ENCODE data around the gene ABCC11. TPM values are rescaled to one million over a fixed set of nuclear protein-coding genes. Genes with fewer than 3 reads are reported as not detected.

ABCC11 gene
- total RNA-seq, 1 donor from 2014 or later, result 0.72 TPM

DNA sequence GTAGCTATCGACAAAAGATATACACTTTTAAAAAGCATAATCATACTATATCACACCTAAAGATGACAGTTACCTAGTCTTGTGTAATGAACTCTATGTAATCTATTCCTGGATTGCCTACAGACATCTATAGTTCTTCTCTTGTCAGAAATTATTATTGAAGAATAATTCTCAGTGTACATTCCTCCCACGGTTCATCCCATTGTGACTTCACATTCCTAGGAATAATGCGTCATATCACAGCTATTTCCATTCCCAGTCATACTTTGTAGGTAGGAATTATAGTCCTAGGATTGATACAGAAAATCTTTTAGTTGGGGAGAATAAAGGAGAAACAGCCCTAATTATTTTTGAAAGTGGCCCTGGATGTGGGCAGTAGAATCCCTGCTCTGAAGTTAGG, 44.0 kb upstream of the ABCC11 start:
- peaks cover 28% of the 10 kb centered on the region for H3K36me3 Mint-ChIP-seq (ENCODE audit: low read depth, unreplicated experiment)

GRCh38 chr16:48287239-48287638, 39.9 kb upstream of the ABCC11 start:
- Mint-ChIP-seq H3K4me1 (ENCODE audit: unreplicated experiment) (peaks cover 25% of the 10 kb centered on the region), H3K27me3 (ENCODE audit: unreplicated experiment) (no peaks in the 10 kb centered on the region), H3K4me3 (ENCODE audit: unreplicated experiment) (peak overlapping the region; percentile 12), H3K27ac (ENCODE audit: unreplicated experiment) (no peak overlapping the region), H3K9me3 (ENCODE audit: unreplicated experiment) (peaks cover 8% of the 10 kb centered on the region), H3K36me3 (ENCODE audit: low read depth, unreplicated experiment) (peaks cover 29% of the 10 kb centered on the region)
- DNase-seq (ENCODE audit: low spot score), result no peak
- TF ChIP-seq, protein P1, sequence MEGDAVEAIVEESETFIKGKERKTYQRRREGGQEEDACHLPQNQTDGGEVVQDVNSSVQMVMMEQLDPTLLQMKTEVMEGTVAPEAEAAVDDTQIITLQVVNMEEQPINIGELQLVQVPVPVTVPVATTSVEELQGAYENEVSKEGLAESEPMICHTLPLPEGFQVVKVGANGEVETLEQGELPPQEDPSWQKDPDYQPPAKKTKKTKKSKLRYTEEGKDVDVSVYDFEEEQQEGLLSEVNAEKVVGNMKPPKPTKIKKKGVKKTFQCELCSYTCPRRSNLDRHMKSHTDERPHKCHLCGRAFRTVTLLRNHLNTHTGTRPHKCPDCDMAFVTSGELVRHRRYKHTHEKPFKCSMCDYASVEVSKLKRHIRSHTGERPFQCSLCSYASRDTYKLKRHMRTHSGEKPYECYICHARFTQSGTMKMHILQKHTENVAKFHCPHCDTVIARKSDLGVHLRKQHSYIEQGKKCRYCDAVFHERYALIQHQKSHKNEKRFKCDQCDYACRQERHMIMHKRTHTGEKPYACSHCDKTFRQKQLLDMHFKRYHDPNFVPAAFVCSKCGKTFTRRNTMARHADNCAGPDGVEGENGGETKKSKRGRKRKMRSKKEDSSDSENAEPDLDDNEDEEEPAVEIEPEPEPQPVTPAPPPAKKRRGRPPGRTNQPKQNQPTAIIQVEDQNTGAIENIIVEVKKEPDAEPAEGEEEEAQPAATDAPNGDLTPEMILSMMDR (IDR thresholded peaks at IDR 0.05; ENCODE audit: unreplicated experiment), result no peak

More for the DNA sequence above, 44.0 kb upstream of the ABCC11 start:
- TF ChIP-seq, protein P1 (IDR thresholded peaks at IDR 0.05; ENCODE audit: unreplicated experiment), result no peak
- H3K27ac Mint-ChIP-seq (ENCODE audit: unreplicated experiment), result no peak overlapping the region
- peaks cover 4% of the 10 kb centered on the region for H3K9me3 Mint-ChIP-seq (ENCODE audit: unreplicated experiment)
- H3K4me1 Mint-ChIP-seq (ENCODE audit: unreplicated experiment), result peaks cover 19% of the 10 kb centered on the region
- no peak overlapping the region for H3K4me3 Mint-ChIP-seq (ENCODE audit: unreplicated experiment)
- no peak for DNase-seq (ENCODE audit: low spot score)
- H3K27me3 Mint-ChIP-seq (ENCODE audit: unreplicated experiment), result no peaks in the 10 kb centered on the region

- H3K4me1 Mint-ChIP-seq (ENCODE audit: unreplicated experiment), result peaks cover 19% of the 10 kb centered on the region
- no peak for DNase-seq (ENCODE audit: low spot score)
- H3K4me3 Mint-ChIP-seq (ENCODE audit: unreplicated experiment), result no peak overlapping the region
- TF ChIP-seq, protein P1 (IDR thresholded peaks at IDR 0.05; ENCODE audit: unreplicated experiment), result no peak
- no peaks in the 10 kb centered on the region for H3K27me3 Mint-ChIP-seq (ENCODE audit: unreplicated experiment)
- H3K27ac Mint-ChIP-seq (ENCODE audit: unreplicated experiment), result peak overlapping the region; percentile 2
- peaks cover 8% of the 10 kb centered on the region for H3K9me3 Mint-ChIP-seq (ENCODE audit: unreplicated experiment)
- H3K36me3 Mint-ChIP-seq (ENCODE audit: low read depth, unreplicated experiment), result peaks cover 29% of the 10 kb centered on the region
These were observed 37.6 kb upstream of the ABCC11 start for GRCh38 chr16:48284772-48285409.

DNA sequence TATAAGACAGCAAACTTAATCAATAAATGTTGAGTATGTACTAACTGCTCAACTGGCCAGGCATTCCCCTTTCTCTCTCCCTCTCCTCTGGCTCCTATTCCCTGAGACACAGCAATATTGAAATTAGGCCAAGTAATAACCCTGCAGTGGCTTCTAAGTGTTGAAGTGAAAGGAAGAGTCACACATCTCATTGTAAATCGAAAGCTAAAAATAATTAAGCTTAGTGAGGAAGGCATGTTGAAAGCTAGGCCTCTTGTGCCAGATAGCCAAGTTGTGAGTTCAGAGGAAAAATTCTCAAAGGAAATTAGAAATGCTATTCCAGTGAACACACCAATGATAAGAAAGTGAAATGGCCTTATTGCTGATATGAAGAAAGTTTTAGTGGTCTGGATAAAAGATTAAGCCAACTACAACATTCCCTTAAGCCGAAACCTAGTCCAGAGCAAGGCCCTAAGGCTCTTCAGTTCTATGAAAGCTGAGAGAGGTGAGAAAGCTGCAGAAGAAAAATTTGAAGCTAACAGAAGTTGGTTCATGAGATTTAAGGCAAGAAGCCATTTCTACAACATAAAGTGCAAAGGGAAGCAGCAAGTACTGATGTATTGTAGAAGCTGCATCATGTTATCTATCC, 35.4 kb upstream of the ABCC11 start:
- TF ChIP-seq, protein P1 (IDR thresholded peaks at IDR 0.05; ENCODE audit: unreplicated experiment), result no peak
- peaks cover 35% of the 10 kb centered on the region for H3K4me1 Mint-ChIP-seq (ENCODE audit: unreplicated experiment)
- no peak overlapping the region for H3K27ac Mint-ChIP-seq (ENCODE audit: unreplicated experiment)
- no peaks in the 10 kb centered on the region for H3K27me3 Mint-ChIP-seq (ENCODE audit: unreplicated experiment)
- H3K9me3 Mint-ChIP-seq (ENCODE audit: unreplicated experiment), result peaks cover 8% of the 10 kb centered on the region
- peaks cover 24% of the 10 kb centered on the region for H3K36me3 Mint-ChIP-seq (ENCODE audit: low read depth, unreplicated experiment)
- DNase-seq (ENCODE audit: low spot score), result no peak
- no peak overlapping the region for H3K4me3 Mint-ChIP-seq (ENCODE audit: unreplicated experiment)

- peaks cover 53% of the 10 kb centered on the region for H3K4me1 Mint-ChIP-seq (ENCODE audit: unreplicated experiment)
- peak overlapping the region; percentile 92 for H3K27ac Mint-ChIP-seq (ENCODE audit: unreplicated experiment)
- TF ChIP-seq, protein P1 (IDR thresholded peaks at IDR 0.05; ENCODE audit: unreplicated experiment), result no peak
- H3K4me3 Mint-ChIP-seq (ENCODE audit: unreplicated experiment), result no peak overlapping the region
- no peaks in the 10 kb centered on the region for H3K27me3 Mint-ChIP-seq (ENCODE audit: unreplicated experiment)
- no peak for DNase-seq (ENCODE audit: low spot score)
- H3K9me3 Mint-ChIP-seq (ENCODE audit: unreplicated experiment), result no peaks in the 10 kb centered on the region
- peaks cover 5% of the 10 kb centered on the region for H3K36me3 Mint-ChIP-seq (ENCODE audit: low read depth, unreplicated experiment)
These were observed 33.2 kb upstream of the ABCC11 start for GRCh38 chr16:48280546-48280945.

Data from endothelial cell (in vitro differentiated cells).